K562 (cell line): ENCODE data around the gene ZNF672. TPM values are rescaled to one million over a fixed set of nuclear protein-coding genes. Genes with fewer than 3 reads are reported as not detected.

Source experiments
- BRF1 ChIP-seq: IDR thresholded peaks from 3 replicates; pipeline ENCODE4 v1.6.1; 2011; ENCODE audit warnings: borderline replicate concordance, mild to moderate bottlenecking; ENCODE audit not compliant: insufficient read length; ENCODE audit errors: extremely low read depth
- CBX1 ChIP-seq: sonication (generic); IDR thresholded peaks from 2 replicates; pipeline ENCODE4 v1.6.1; 2016; ENCODE audit warnings: antibody characterized with exemption, low read depth, mild to moderate bottlenecking
- CGGBP1 ChIP-seq: fragments of 250-450 bp; sonication (Bioruptor Pico); IDR thresholded peaks from 2 replicates; pipeline ENCODE4 v1.9.0; 2021; ENCODE audit warnings: mild to moderate bottlenecking
- CREB1 ChIP-seq, 2 experiments: sonication (generic) in 1 of 2; formaldehyde crosslinking in 1 of 2; IDR thresholded peaks; 2 replicates each; pipeline versions ENCODE4 v1.6.1 to v1.8.0; 2012 to 2022; ENCODE audit warnings: inconsistent platforms in 1 of 2, mild to moderate bottlenecking in 1 of 2, missing genetic modification reagents in 1 of 2, moderate library complexity in 1 of 2
- CTBP1 ChIP-seq: fragments of 450-650 bp; IDR thresholded peaks from 2 replicates; pipeline ENCODE4 v1.6.1; 2016; ENCODE audit warnings: borderline replicate concordance
- ELF4 ChIP-seq: fragments of 450-650 bp; formaldehyde crosslinking; IDR thresholded peaks from 2 replicates; pipeline ENCODE4 v1.4.0; 2022; ENCODE audit warnings: missing genetic modification characterization
- ETS2 ChIP-seq: IDR thresholded peaks from 2 replicates; pipeline ENCODE4 v1.6.1; 2016; ENCODE audit warnings: borderline replicate concordance, missing genetic modification characterization, mild to moderate bottlenecking, moderate library complexity, missing compliant biosample characterization; ENCODE audit not compliant: poor library complexity, severe bottlenecking
- MECOM ChIP-seq: fragments of 250-450 bp; sonication (Bioruptor Pico); IDR thresholded peaks from 2 replicates; pipeline ENCODE4 v1.8.0; 2022; ENCODE audit warnings: inconsistent platforms
- MEF2D ChIP-seq: conservative IDR thresholded peaks from 2 replicates; pipeline ENCODE4 v1.6.1; 2016; ENCODE audit warnings: low read depth, missing genetic modification characterization, missing compliant biosample characterization
- OTX1 ChIP-seq: fragments of 450-650 bp; formaldehyde crosslinking; IDR thresholded peaks from 2 replicates; pipeline ENCODE4 v1.4.0; 2022; ENCODE audit warnings: mild to moderate bottlenecking
- RBM14 ChIP-seq: fragments of 200-400 bp; formaldehyde crosslinking; IDR thresholded peaks from 2 replicates; pipeline ENCODE4 v1.6.1; 2018; ENCODE audit warnings: low read depth, mild to moderate bottlenecking, low read length, moderate library complexity, borderline replicate concordance; ENCODE audit not compliant: insufficient read depth
- RBM17 ChIP-seq: fragments of 200-400 bp; formaldehyde crosslinking; IDR thresholded peaks from 2 replicates; pipeline ENCODE4 v1.6.1; 2017; ENCODE audit warnings: low read depth, mild to moderate bottlenecking, low read length, borderline replicate concordance
- RFX1 ChIP-seq: fragments of 450-650 bp; IDR thresholded peaks from 2 replicates; pipeline ENCODE4 v1.6.1; 2016; ENCODE audit warnings: mild to moderate bottlenecking, moderate library complexity
- RNF2 ChIP-seq: sonication (generic); IDR thresholded peaks from 2 replicates; pipeline ENCODE4 v1.6.1; 2016
- ZNF311 ChIP-seq: fragments of 250-450 bp; sonication (Bioruptor Pico); IDR thresholded peaks from 2 replicates; pipeline ENCODE4 v1.4.0; 2020; ENCODE audit warnings: mild to moderate bottlenecking, moderate library complexity
- ZNF324 ChIP-seq: fragments of 250-450 bp; sonication (Bioruptor Pico); IDR thresholded peaks from 2 replicates; pipeline ENCODE4 v1.4.0; 2020; ENCODE audit warnings: mild to moderate bottlenecking
- ZNF41 ChIP-seq: fragments of 250-450 bp; sonication (Bioruptor Pico); conservative IDR thresholded peaks from 2 replicates; pipeline ENCODE4 v1.4.0; 2020; ENCODE audit warnings: mild to moderate bottlenecking
- polyA plus RNA-seq, 8 experiments: library from polyadenylated mRNA; depleted of rRNA in 4 of 8; stranded (reverse) in 5 of 8; unstranded in 3 of 8; fragments of >200 nt; fragmentation: Nextera tagmentation in 2 of 8; fragmentation: Illumina TruSeq in 1 of 8; extraction: Ambion mirVana in 2 of 8; extraction: Trizol in 1 of 8; gene quantifications; 2 replicates each; pipeline versions ENCODE4 v1.2.1 to v1.2.3, GENCODE V29; 2011 to 2014; ENCODE audit warnings: inconsistent platforms in 1 of 8, missing spikeins in 1 of 8
- total RNA-seq, 7 experiments: library from RNA; depleted of rRNA in 6 of 7; stranded (reverse); fragments of >200 nt in 6 of 7; fragmentation: Illumina TruSeq in 2 of 7; extraction: Trizol in 2 of 7; gene quantifications; 2 replicates each; pipeline versions ENCODE4 v1.2.1 to v1.2.3, GENCODE V29; 2011 to 2021; ENCODE audit warnings: low replicate concordance in 1 of 7
- TF ChIP-seq, protein P1 (sequence below): fragments of 250-450 bp; sonication (Bioruptor Pico); IDR thresholded peaks from 2 replicates; pipeline ENCODE4 v1.5.0; 2022; ENCODE audit warnings: mild to moderate bottlenecking
- TF ChIP-seq, protein P2 (sequence below): fragments of 450-650 bp; formaldehyde crosslinking; IDR thresholded peaks from 2 replicates; pipeline ENCODE4 v1.4.0; 2020; ENCODE audit warnings: mild to moderate bottlenecking, moderate library complexity
- TF ChIP-seq, protein P3 (sequence below): fragments of 450-650 bp; IDR thresholded peaks from 2 replicates; pipeline ENCODE4 v1.6.1; 2016
- TF ChIP-seq, protein P4 (sequence below): fragments of 250-450 bp; sonication (Bioruptor Pico); IDR thresholded peaks from 2 replicates; pipeline ENCODE4 v1.8.0; 2021; ENCODE audit warnings: mild to moderate bottlenecking, moderate library complexity

The ZNF672 gene
- total and polyA plus RNA-seq, 9 of the 15 experiments (the other 6 are each of a cell fraction or from before 2014, with no cell fraction given) = 1.9 to 57.9 (median 24.1) TPM

- TF ChIP-seq, protein P1, sequence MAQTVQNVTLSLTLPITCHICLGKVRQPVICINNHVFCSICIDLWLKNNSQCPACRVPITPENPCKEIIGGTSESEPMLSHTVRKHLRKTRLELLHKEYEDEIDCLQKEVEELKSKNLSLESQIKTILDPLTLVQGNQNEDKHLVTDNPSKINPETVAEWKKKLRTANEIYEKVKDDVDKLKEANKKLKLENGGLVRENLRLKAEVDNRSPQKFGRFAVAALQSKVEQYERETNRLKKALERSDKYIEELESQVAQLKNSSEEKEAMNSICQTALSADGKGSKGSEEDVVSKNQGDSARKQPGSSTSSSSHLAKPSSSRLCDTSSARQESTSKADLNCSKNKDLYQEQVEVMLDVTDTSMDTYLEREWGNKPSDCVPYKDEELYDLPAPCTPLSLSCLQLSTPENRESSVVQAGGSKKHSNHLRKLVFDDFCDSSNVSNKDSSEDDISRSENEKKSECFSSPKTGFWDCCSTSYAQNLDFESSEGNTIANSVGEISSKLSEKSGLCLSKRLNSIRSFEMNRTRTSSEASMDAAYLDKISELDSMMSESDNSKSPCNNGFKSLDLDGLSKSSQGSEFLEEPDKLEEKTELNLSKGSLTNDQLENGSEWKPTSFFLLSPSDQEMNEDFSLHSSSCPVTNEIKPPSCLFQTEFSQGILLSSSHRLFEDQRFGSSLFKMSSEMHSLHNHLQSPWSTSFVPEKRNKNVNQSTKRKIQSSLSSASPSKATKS = no peak
- TF ChIP-seq, protein P2, sequence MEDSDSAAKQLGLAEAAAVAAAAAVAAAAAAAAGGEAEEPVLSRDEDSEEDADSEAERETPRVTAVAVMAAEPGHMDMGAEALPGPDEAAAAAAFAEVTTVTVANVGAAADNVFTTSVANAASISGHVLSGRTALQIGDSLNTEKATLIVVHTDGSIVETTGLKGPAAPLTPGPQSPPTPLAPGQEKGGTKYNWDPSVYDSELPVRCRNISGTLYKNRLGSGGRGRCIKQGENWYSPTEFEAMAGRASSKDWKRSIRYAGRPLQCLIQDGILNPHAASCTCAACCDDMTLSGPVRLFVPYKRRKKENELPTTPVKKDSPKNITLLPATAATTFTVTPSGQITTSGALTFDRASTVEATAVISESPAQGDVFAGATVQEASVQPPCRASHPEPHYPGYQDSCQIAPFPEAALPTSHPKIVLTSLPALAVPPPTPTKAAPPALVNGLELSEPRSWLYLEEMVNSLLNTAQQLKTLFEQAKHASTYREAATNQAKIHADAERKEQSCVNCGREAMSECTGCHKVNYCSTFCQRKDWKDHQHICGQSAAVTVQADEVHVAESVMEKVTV (CRISPR knock-in tag) = no peak
- no peak for TF ChIP-seq ZNF324
- TF ChIP-seq RNF2 = no peak
- no peak for TF ChIP-seq RBM14
- TF ChIP-seq CGGBP1 (CRISPR knock-in tag) = no peak
- TF ChIP-seq MECOM (CRISPR knock-in tag) = no peak
- TF ChIP-seq RBM17 = no peak
- no peak for TF ChIP-seq OTX1 (CRISPR knock-in tag)
- TF ChIP-seq, protein P3, sequence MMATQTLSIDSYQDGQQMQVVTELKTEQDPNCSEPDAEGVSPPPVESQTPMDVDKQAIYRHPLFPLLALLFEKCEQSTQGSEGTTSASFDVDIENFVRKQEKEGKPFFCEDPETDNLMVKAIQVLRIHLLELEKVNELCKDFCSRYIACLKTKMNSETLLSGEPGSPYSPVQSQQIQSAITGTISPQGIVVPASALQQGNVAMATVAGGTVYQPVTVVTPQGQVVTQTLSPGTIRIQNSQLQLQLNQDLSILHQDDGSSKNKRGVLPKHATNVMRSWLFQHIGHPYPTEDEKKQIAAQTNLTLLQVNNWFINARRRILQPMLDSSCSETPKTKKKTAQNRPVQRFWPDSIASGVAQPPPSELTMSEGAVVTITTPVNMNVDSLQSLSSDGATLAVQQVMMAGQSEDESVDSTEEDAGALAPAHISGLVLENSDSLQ = no peak
- no peak for TF ChIP-seq ZNF41
- TF ChIP-seq BRF1 = no peak
- TF ChIP-seq, protein P4, sequence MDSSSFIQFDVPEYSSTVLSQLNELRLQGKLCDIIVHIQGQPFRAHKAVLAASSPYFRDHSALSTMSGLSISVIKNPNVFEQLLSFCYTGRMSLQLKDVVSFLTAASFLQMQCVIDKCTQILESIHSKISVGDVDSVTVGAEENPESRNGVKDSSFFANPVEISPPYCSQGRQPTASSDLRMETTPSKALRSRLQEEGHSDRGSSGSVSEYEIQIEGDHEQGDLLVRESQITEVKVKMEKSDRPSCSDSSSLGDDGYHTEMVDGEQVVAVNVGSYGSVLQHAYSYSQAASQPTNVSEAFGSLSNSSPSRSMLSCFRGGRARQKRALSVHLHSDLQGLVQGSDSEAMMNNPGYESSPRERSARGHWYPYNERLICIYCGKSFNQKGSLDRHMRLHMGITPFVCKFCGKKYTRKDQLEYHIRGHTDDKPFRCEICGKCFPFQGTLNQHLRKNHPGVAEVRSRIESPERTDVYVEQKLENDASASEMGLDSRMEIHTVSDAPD (CRISPR knock-in tag) = no peak
- TF ChIP-seq ELF4 (CRISPR knock-in tag) = no peak
- TF ChIP-seq MEF2D (tag) = no peak
- TF ChIP-seq RFX1 = no peak
- TF ChIP-seq CREB1 (IDR thresholded peaks at IDR 0.05) = peak; percentile 88
- TF ChIP-seq CREB1 (CRISPR knock-in tag; IDR thresholded peaks at IDR 0.05) = peak; percentile 83
- no peak for TF ChIP-seq ZNF311 (CRISPR knock-in tag)
- TF ChIP-seq CBX1 = peak; percentile 69; the same call in 1 of the 2 replicates
- TF ChIP-seq CTBP1 = peak; percentile 68
- TF ChIP-seq ETS2 = no peak
Observed at GRCh38 chr1:248837781-248838356, at the start of gene ZNF672 (continued).
